Natural killer cell (primary cell): ENCODE measurements around the gene TIRAP. TPM values are rescaled to one million over a fixed set of nuclear protein-coding genes. Genes with fewer than 3 reads are reported as not detected.
"Not testable (repeated sequence)": the region's sequence is repeated elsewhere in the genome, so short reads cannot be mapped to it uniquely, and the experiment has no call there.

ENCODE experiments used
- ATAC-seq, 3 donors: fragments of 150-1000 bp in 2 of 3; fragments of 200-7000 bp in 1 of 3; cut with Tn5 transposase; 1 replicate in 1 of 3; 2 replicates in 2 of 3; pipeline ENCODE4 v1.10.0; 2021; ENCODE audit warnings: mild to moderate bottlenecking in 2 of 3, moderate library complexity in 2 of 3
- DNase-seq, 2 donors: peaks; one replicate each; pipeline versions ENCODE4 v3.0.0 to v3.0.0-alpha.2; 2013 to 2021; ENCODE audit warnings: mixed read lengths in 1 of 2
- H3K27ac ChIP-seq: one replicate; pipeline ENCODE4 v1.5.1; 2013; ENCODE audit warnings: mild to moderate bottlenecking, low read length
- H3K27me3 ChIP-seq: one replicate; pipeline ENCODE4 v1.6.1; 2013; ENCODE audit warnings: low read length; ENCODE audit not compliant: control insufficient read depth, insufficient read depth
- H3K36me3 ChIP-seq: one replicate; pipeline ENCODE4 v1.6.1; 2013; ENCODE audit warnings: low read length; ENCODE audit not compliant: control insufficient read depth, insufficient read depth
- H3K4me1 ChIP-seq: one replicate; pipeline ENCODE4 v1.6.1; 2013; ENCODE audit warnings: low read length; ENCODE audit not compliant: control insufficient read depth, insufficient read depth
- H3K4me3 ChIP-seq: one replicate; pipeline ENCODE4 v1.5.1; 2013; ENCODE audit warnings: low read length
- H3K9me3 ChIP-seq: one replicate; pipeline ENCODE4 v1.6.1; 2013; ENCODE audit warnings: low read length; ENCODE audit not compliant: control insufficient read depth, insufficient read depth
- H3K27ac Mint-ChIP-seq, 2 donors: one replicate each; pipeline ENCODE4 v1.8.0; 2022; ENCODE audit warnings: mild to moderate bottlenecking in 2 of 2, mixed read lengths in 2 of 2, moderate library complexity in 1 of 2
- H3K27me3 Mint-ChIP-seq, 2 donors: one replicate each; pipeline ENCODE4 v1.8.0; 2022; ENCODE audit warnings: low read depth in 2 of 2, mixed read lengths in 2 of 2
- H3K36me3 Mint-ChIP-seq: one replicate; pipeline ENCODE4 v1.8.0; 2022; ENCODE audit warnings: mixed read lengths
- H3K4me1 Mint-ChIP-seq, 2 donors: one replicate each; pipeline ENCODE4 v1.8.0; 2022; ENCODE audit warnings: mixed read lengths in 2 of 2
- H3K4me3 Mint-ChIP-seq: one replicate; pipeline ENCODE4 v1.8.0; 2022; ENCODE audit warnings: mild to moderate bottlenecking, moderate library complexity, mixed read lengths
- H3K9me3 Mint-ChIP-seq, 2 donors: one replicate each; pipeline ENCODE4 v1.8.0; 2022; ENCODE audit warnings: mixed read lengths in 2 of 2
- WGBS: methylation state at CpG from one replicate; pipeline ENCODE4 v1.1.7; 2013; ENCODE audit warnings: missing lambda C conversion rate; ENCODE audit not compliant: insufficient coverage; 5-methylcytosine and 5-hydroxymethylcytosine counted together
- intact Hi-C: fragments of 100-400 bp; cut with micrococcal nuclease; formaldehyde crosslinking; loops from one replicate; pipeline ENCODE4 v1.14.2; 2022
- total RNA-seq, 4 donors: library from RNA; stranded (reverse); fragments of 120-200 nt in 1 of 4; gene quantifications; one replicate each; pipeline versions ENCODE4 v1.2.3 to v1.2.4, GENCODE V29; 2013 to 2022
- TF ChIP-seq, protein P1 (sequence below): fragments of 200-600 bp; IDR thresholded peaks from one replicate; pipeline ENCODE4 v1.8.0; 2022; ENCODE audit warnings: antibody characterized with exemption

The TIRAP gene
- total RNA-seq, 3 donors from 2014 or later (not counting 1 experiment from before 2014, with no cell fraction given) = 14.5 to 24.0 (median 19.5) TPM

DNA sequence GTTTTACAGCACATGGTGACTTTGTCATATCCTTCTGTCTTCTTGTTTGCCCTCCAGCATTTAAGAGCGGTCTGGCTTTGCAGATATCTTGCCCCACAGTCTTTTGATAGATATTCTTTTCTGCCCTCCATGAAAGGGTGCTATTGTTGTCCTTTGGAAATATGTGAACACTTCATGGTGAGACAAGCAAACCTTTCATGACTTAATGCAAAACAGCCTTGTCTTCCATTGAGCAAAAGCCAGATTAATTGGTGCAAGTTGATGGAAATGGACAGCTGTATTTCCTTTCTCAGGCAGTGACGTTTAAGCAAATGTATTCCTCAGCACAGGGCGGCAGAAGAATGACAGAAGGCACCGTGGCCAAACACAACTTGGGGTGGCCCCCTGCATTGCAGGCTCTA, 25.4 kb downstream of the TIRAP start:
- ATAC-seq = no peak
- peaks cover 52% of the 10 kb centered on the region for H3K4me1 ChIP-seq

DNA sequence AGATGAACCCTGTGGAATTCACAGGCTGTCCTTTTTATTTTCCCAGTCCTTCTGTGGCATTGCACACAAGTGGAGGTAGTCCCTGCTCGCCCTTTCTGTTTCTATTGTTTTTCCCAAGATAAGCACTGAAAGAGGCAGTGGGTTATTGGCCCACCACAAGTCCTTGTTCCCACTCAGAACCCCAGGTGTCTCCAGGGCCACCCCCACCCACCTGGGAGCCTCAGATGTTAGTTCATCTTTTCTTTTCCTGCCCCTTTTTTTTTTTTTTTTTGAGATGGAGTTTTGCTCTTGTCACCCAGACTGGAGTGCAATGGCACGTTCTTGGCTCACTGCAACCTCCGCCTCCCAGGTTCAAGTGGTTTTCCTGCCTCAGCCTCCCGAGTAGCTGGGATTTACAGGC, 25.9 kb downstream of the TIRAP start:
- H3K4me1 Mint-ChIP-seq = peaks cover 59 to 60% of the 10 kb centered on the region in 2 donors
- H3K4me3 Mint-ChIP-seq, H3K36me3 Mint-ChIP-seq, H3K9me3 Mint-ChIP-seq, H3K9me3 ChIP-seq, H3K27me3 Mint-ChIP-seq, DNase-seq, H3K27ac Mint-ChIP-seq, intact Hi-C loops, H3K4me3 ChIP-seq, H3K27ac ChIP-seq, H3K27me3 ChIP-seq, ATAC-seq: not testable (repeated sequence)
- Histone ChIP-seq H3K4me1 (peaks cover 47% of the 10 kb centered on the region), H3K36me3 (peaks cover 16% of the 10 kb centered on the region)
- 93% methylated on average over 4 of the region's 4 CpGs for WGBS

More for the DNA sequence above, 25.4 kb downstream of the TIRAP start:
- intact Hi-C loops = no loop called here
- Mint-ChIP-seq H3K4me3 (no peak overlapping the region), H3K9me3 (no peaks in the 10 kb centered on the region), H3K27me3 (no peaks in the 10 kb centered on the region), H3K4me1 (peaks cover 59 to 61% of the 10 kb centered on the region in 2 donors), H3K36me3 (peaks cover 6% of the 10 kb centered on the region), H3K27ac (peak overlapping the region in 1 of 2 donors; percentile 35)
- no peak for DNase-seq
- Histone ChIP-seq H3K27me3 (no peaks in the 10 kb centered on the region), H3K27ac (no peak overlapping the region), H3K4me3 (no peak overlapping the region), H3K9me3 (no peaks in the 10 kb centered on the region), H3K36me3 (peaks cover 16% of the 10 kb centered on the region)
- 99% methylated on average over 4 of the region's 4 CpGs for WGBS
- TF ChIP-seq, protein P1, sequence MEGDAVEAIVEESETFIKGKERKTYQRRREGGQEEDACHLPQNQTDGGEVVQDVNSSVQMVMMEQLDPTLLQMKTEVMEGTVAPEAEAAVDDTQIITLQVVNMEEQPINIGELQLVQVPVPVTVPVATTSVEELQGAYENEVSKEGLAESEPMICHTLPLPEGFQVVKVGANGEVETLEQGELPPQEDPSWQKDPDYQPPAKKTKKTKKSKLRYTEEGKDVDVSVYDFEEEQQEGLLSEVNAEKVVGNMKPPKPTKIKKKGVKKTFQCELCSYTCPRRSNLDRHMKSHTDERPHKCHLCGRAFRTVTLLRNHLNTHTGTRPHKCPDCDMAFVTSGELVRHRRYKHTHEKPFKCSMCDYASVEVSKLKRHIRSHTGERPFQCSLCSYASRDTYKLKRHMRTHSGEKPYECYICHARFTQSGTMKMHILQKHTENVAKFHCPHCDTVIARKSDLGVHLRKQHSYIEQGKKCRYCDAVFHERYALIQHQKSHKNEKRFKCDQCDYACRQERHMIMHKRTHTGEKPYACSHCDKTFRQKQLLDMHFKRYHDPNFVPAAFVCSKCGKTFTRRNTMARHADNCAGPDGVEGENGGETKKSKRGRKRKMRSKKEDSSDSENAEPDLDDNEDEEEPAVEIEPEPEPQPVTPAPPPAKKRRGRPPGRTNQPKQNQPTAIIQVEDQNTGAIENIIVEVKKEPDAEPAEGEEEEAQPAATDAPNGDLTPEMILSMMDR = no peak

DNA sequence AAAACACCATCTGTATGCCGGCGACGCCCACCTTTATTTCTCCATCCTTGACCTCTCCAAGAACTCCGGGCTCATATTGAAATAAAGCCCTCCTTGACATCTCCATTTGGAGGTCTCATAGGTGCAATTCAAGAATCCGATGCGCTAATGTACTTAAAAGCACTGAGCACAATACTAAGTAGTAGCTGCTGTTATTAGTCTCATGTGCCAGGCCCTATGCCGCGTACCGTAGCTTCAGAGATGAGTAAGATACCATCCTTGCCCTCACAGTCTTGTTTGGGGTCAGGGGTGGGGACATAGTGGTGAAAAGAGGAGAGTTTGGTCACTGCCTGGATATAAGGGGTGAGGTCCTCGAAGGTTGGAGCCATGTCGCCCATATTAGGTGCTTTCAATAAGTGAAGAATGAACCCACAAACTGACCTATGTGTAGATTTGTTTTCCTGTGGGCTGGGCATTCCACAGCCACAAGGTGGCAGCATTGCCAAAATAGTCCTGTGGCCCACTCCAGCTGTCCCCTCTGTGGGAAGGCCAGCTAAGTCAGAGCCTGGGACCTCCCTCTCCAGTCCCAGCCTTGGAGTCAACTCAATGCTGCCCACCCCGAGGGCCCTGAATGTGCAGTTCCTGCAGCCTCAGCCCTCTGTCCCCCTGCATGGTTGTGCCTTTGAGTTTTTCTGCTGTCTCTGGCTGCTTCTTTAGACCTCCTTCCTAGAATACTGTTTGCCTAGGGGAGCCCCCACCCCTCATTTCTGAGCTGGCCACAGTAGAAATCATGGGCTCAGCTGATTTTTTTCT, 27.5 kb downstream of the TIRAP start:
- Histone ChIP-seq H3K27ac (peak overlapping the region; percentile 7), H3K4me1 (peaks cover 36% of the 10 kb centered on the region), H3K9me3 (no peaks in the 10 kb centered on the region), H3K4me3 (no peak overlapping the region), H3K36me3 (peaks cover 16% of the 10 kb centered on the region), H3K27me3 (no peaks in the 10 kb centered on the region)
- intact Hi-C loops = loop anchor here (1.0 to 2.0 kb wide), 6 partner anchors 42 to 170 kb away; partner anchors contain the start of genes FOXRED1 and SRPRA
- peak; percentile 67 to 75 for DNase-seq
- peaks cover 53 to 54% of the 10 kb centered on the region in 2 donors for H3K4me1 Mint-ChIP-seq
- H3K27ac Mint-ChIP-seq = peak overlapping the region; percentile 92 to 93
- peaks cover 6% of the 10 kb centered on the region for H3K36me3 Mint-ChIP-seq
- H3K4me3 Mint-ChIP-seq = peak overlapping the region; percentile 79
- TF ChIP-seq, protein P1 = peak; percentile 94
- no peaks in the 10 kb centered on the region for H3K27me3 Mint-ChIP-seq
- ATAC-seq = peak; percentile 71 to 78 (median 75)
- WGBS = 72% methylated on average over 12 of the region's 12 CpGs
- H3K9me3 Mint-ChIP-seq = no peaks in the 10 kb centered on the region

DNA sequence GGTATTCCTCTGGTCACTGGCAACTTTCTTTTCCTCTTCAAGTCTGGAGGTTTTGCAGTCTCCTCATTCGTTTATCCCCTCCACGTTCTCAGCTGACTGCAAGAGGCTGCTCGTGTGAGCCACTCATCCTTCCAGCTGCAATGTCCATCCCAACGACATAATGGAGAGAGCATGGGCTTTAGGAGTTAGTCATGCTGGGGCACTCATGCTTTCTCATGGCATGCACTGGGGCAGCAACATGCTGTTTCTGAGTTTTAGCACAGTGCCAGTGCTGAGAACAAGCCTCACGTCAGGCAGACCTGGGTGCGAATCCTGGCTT, 28.1 kb downstream of the TIRAP start:
- intact Hi-C loops = loop anchor here (1.0 to 2.0 kb wide), 7 partner anchors 18 to 169 kb away; partner anchors contain the start of genes FOXRED1 and SRPRA
- Mint-ChIP-seq H3K27ac (peak overlapping the region; percentile 92 to 93), H3K4me1 (peaks cover 48% of the 10 kb centered on the region in 2 donors), H3K4me3 (peak overlapping the region; percentile 79), H3K27me3 (no peaks in the 10 kb centered on the region), H3K9me3 (no peaks in the 10 kb centered on the region), H3K36me3 (peaks cover 6% of the 10 kb centered on the region)
- ATAC-seq (peak in 2 of 3 donors; percentile 5 to 9), DNase-seq (no peak)
- Histone ChIP-seq H3K4me1 (peaks cover 31% of the 10 kb centered on the region), H3K27me3 (no peaks in the 10 kb centered on the region), H3K4me3 (no peak overlapping the region), H3K9me3 (no peaks in the 10 kb centered on the region), H3K27ac (peak overlapping the region; percentile 82), H3K36me3 (peaks cover 16% of the 10 kb centered on the region)
- 59% methylated on average over 6 of the region's 6 CpGs for WGBS
- TF ChIP-seq, protein P1 = no peak
